GM21515 (cell line): ENCODE results near the gene GPR171.
"Not testable (repeated sequence)": the region's sequence is repeated elsewhere in the genome, so short reads cannot be mapped to it uniquely, and the experiment has no call there.

ENCODE experiments used
- ATAC-seq: cut with Tn5 transposase; IDR thresholded peaks from one replicate; pipeline ENCODE4 v1.9.1; 2021; ENCODE audit not compliant: unreplicated experiment

GPR171 gene

GRCh38 chr3:151203051-151203420 is at the start of gene GPR171:
Gene GPR171, minus strand, starts transcription at chr3:151203216. Its CDS starts 3,830 bp downstream, at chr3:151199386.
- peak; percentile 89 for ATAC-seq

- no peak for ATAC-seq
These were observed 45.8 kb upstream of the GPR171 start for GRCh38 chr3:151248772-151249337.

GRCh38 chr3:151242006-151242405 is 39.0 kb upstream of the GPR171 start:
- not testable (repeated sequence) for ATAC-seq

- ATAC-seq = no peak
These were observed 33.7 kb upstream of the GPR171 start for GRCh38 chr3:151236736-151237135.

- ATAC-seq = no peak
These were observed 33.3 kb upstream of the GPR171 start for GRCh38 chr3:151236316-151236715.

GRCh38 chr3:151234825-151235224 is 31.8 kb upstream of the GPR171 start:
- no peak for ATAC-seq

- ATAC-seq = no peak
These were observed 30.0 kb upstream of the GPR171 start for GRCh38 chr3:151232991-151233390.

GRCh38 chr3:151232403-151232802 is 29.4 kb upstream of the GPR171 start:
- ATAC-seq = not testable (repeated sequence)

- ATAC-seq = peak; percentile 48
These were observed 27.6 kb upstream of the GPR171 start for GRCh38 chr3:151230646-151231045.

GRCh38 chr3:151228666-151229040 is 25.6 kb upstream of the GPR171 start:
- ATAC-seq = no peak

- ATAC-seq = peak; percentile 93
These were observed 25.0 kb upstream of the GPR171 start for GRCh38 chr3:151227807-151228665.

- peak; percentile 38 for ATAC-seq
These were observed 24.3 kb upstream of the GPR171 start for GRCh38 chr3:151227266-151227806.

- ATAC-seq = no peak
These were observed 23.8 kb upstream of the GPR171 start for GRCh38 chr3:151226825-151227224.

- no peak for ATAC-seq
These were observed 23.1 kb upstream of the GPR171 start for GRCh38 chr3:151226088-151226563.

GRCh38 chr3:151225040-151225975 is 22.3 kb upstream of the GPR171 start:
- no peak for ATAC-seq

GRCh38 chr3:151224268-151224866 is 21.4 kb upstream of the GPR171 start:
- no peak for ATAC-seq

GRCh38 chr3:151219056-151219455 is 16.0 kb upstream of the GPR171 start:
- ATAC-seq = no peak

- no peak for ATAC-seq
These were observed 15.1 kb upstream of the GPR171 start for GRCh38 chr3:151218136-151218535.

- ATAC-seq = no peak
These were observed 13.9 kb upstream of the GPR171 start for GRCh38 chr3:151216641-151217607.
